ENCODE data around the gene PAPSS1.

DNA sequence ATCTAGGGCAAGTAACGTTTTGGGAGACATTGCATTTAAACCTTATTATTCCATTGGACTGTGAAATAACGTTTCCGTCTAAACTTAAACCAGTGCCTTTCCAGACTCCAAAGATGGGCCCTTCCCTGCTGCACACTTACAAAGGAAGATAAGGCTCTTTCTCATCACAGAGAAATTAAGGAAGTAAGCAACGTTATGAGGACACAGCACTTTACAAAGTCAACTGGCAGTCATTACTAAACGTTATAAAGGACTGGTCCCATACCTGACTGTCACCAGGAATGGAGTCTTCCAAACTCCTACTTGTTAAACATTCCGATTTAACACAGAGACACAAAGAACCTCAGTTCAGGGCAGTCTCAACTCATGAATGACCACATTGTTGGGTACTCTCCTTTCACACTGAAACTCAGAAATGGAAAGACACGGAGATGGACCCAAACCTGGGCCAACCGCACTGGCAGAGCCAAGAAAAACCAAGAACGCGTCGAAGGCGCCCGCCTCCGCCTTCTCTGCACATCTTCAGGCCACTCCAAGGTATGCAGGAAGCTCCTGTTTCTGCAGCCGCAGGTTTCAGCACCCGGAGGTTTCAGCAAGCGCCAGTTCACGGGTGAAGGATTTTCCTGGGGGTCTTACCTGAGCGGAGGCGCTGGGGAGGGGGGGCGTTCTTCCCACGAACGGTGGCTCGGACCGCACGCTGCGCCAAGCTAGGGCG lies 670 bp downstream of the PAPSS1 start:
- TF ChIP-seq, protein P1, sequence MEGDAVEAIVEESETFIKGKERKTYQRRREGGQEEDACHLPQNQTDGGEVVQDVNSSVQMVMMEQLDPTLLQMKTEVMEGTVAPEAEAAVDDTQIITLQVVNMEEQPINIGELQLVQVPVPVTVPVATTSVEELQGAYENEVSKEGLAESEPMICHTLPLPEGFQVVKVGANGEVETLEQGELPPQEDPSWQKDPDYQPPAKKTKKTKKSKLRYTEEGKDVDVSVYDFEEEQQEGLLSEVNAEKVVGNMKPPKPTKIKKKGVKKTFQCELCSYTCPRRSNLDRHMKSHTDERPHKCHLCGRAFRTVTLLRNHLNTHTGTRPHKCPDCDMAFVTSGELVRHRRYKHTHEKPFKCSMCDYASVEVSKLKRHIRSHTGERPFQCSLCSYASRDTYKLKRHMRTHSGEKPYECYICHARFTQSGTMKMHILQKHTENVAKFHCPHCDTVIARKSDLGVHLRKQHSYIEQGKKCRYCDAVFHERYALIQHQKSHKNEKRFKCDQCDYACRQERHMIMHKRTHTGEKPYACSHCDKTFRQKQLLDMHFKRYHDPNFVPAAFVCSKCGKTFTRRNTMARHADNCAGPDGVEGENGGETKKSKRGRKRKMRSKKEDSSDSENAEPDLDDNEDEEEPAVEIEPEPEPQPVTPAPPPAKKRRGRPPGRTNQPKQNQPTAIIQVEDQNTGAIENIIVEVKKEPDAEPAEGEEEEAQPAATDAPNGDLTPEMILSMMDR (conservative IDR thresholded peaks at IDR 0.05 in 1 of 2, IDR thresholded peaks at IDR 0.05 in 1 of 2; ENCODE audit: extremely low read depth in 1 of 2, insufficient read depth in 1 of 2, low read depth in 1 of 2, low read length in 2 of 2), result no peak
- no peak for TF ChIP-seq EZH2 (IDR thresholded peaks at IDR 0.05; ENCODE audit: borderline replicate concordance, low read length)
